ENCODE results near the gene TSHZ1.

DNA sequence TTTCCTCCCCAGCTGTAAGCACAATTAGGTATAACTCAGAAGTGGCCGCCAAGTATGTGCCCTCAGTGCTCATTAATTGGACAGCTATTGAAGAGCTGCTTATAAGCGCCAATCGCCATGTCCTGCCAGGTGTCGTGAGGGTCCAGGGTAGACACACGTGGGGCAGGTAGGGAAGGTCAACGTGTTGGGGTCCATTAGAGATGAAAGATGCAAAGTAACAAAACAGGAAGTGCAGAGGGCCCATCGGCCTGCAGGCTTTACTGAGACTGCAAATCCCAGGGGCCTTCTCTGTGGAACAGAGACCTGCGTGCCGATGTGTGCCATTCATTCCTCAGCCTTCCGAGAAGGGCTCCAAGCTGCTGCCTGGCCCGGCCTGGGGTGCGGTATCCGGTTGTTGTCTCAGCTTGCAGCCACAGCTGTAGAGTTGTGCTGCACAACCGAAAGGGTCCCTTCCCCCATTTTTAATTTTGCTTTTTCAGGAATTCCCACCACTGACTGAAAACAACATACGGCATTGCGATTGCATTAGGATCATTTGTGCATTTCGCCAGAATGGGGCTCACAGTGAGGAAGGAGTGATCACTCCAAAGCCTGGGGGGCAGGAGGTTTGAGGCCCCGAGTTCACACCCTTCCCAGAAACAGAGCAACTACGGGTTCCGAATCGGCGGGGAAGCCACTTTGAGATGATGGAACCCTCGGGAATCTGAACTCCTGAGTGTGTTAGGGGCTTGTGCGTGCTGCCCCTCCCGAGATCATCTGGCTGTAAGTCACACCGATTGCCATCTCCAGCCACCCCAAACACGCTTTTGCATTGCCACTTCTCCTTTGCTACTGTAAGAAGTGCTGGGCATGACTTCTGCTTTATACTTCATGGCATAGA lies 94.3 kb downstream of the TSHZ1 start:
- TF ChIP-seq, protein P1, sequence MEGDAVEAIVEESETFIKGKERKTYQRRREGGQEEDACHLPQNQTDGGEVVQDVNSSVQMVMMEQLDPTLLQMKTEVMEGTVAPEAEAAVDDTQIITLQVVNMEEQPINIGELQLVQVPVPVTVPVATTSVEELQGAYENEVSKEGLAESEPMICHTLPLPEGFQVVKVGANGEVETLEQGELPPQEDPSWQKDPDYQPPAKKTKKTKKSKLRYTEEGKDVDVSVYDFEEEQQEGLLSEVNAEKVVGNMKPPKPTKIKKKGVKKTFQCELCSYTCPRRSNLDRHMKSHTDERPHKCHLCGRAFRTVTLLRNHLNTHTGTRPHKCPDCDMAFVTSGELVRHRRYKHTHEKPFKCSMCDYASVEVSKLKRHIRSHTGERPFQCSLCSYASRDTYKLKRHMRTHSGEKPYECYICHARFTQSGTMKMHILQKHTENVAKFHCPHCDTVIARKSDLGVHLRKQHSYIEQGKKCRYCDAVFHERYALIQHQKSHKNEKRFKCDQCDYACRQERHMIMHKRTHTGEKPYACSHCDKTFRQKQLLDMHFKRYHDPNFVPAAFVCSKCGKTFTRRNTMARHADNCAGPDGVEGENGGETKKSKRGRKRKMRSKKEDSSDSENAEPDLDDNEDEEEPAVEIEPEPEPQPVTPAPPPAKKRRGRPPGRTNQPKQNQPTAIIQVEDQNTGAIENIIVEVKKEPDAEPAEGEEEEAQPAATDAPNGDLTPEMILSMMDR (IDR thresholded peaks at IDR 0.05; ENCODE audit: low read depth, low read length), result no peak
- TF ChIP-seq EZH2phosphoT487 (IDR thresholded peaks at IDR 0.05; ENCODE audit: low read depth), result no peak

Data from OCI-LY3 (cell line).